ENCODE measurements around the gene VEPH1. TPM values are rescaled to one million over a fixed set of nuclear protein-coding genes. Genes with fewer than 3 reads are reported as not detected.

The VEPH1 gene
- total RNA-seq, 1 experiment from 2014 or later = 3.3 TPM

DNA sequence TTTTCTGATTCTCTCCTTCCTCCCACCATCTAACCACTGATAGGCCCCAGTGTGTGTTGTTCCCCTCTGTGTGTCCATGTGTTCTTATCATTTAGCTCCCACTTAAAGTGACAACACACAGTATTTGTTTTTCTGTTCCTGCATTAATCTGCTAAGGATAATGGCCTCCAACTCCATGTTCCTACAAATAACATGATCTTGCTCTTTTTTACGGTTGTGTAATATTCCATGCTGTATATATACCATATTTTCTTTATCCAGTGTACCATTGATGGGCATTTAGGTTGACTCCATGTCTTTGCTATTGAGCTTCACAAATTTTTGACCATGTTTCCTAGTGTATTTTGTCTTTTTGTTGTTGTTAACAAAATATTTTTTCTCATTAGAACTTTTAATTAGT is 30.6 kb downstream of the VEPH1 start:
- Histone ChIP-seq H3K4me3 (ENCODE audit: insufficient read depth, low read depth, low read length) (no peak overlapping the region), H3K27me3 (ENCODE audit: control insufficient read depth, insufficient read depth, low read length) (no peaks in the 10 kb centered on the region), H3K36me3 (replicated peaks; ENCODE audit: control insufficient read depth, insufficient read depth, low read length) (no peaks in the 10 kb centered on the region)
- no peak for DNase-seq

- Histone ChIP-seq H3K27me3 (ENCODE audit: control insufficient read depth, insufficient read depth, low read length) (no peaks in the 10 kb centered on the region), H3K4me3 (ENCODE audit: insufficient read depth, low read depth, low read length) (no peak overlapping the region), H3K36me3 (replicated peaks; ENCODE audit: control insufficient read depth, insufficient read depth, low read length) (no peaks in the 10 kb centered on the region)
- DNase-seq = no peak
These were observed 32.2 kb downstream of the VEPH1 start for GRCh38 chr3:157471064-157471463.

DNA sequence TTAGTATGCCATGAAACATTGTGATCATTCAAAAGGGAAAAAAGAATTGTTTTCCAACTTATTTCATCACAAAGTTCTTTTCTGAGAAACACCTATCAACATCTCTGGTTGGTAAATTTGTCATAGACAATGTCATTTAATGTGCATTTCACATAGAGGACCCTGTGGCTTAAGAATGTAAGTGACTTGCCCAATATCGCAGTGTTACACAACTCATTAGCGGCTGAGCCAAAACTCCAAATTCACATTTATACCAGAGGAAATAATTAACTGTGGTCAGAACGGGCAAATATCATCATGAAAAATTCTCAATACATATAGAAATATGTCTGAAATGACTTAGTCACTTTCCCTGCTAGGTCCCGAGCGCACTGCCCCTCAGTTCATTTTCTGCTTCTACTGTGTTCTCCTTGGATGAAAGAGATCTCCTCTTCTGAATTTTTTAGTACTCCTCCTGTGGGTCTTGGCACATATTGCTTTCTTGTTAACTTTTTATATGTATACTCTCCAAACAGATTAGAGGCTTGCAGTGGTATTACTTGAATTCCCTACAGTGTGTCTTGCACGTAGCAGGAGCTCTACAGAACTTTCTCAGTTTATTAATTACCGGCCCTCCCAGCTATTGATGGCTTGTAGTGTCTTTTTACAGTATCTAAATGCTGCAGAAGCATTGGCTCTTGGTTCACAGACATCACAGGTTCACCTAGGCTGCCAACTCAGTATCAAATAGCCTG is 33.5 kb downstream of the VEPH1 start:
- Histone ChIP-seq H3K27me3 (ENCODE audit: control insufficient read depth, insufficient read depth, low read length) (no peaks in the 10 kb centered on the region), H3K4me3 (ENCODE audit: insufficient read depth, low read depth, low read length) (no peak overlapping the region), H3K36me3 (replicated peaks; ENCODE audit: control insufficient read depth, insufficient read depth, low read length) (no peaks in the 10 kb centered on the region)
- no peak for DNase-seq

DNA sequence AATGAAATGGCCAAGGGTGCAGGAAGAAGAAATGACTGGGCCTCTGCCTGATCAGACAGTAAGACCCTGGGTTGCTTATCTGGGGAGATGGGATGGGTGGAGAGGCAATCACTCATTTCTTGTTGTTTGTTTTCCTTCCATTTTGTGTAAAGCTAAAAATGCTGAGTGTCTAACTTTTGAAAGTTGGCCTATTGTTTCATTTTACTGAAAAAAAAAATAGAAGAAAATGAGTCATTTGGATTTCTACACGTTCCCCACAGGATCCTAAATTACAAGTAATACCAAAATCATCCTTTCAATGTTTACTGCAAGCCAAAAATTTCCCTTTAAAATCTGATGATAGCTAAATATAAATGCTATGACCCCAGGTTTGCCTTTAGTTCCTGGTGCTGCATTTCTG is 36.0 kb downstream of the VEPH1 start:
- Histone ChIP-seq H3K27me3 (ENCODE audit: control insufficient read depth, insufficient read depth, low read length) (no peaks in the 10 kb centered on the region), H3K4me3 (ENCODE audit: insufficient read depth, low read depth, low read length) (no peak overlapping the region)
- DNase-seq = no peak

GRCh38 chr3:157465741-157466140 is 37.5 kb downstream of the VEPH1 start:
- H3K4me3 ChIP-seq (ENCODE audit: insufficient read depth, low read depth, low read length) = no peak overlapping the region
- no peak for DNase-seq
- H3K27me3 ChIP-seq (ENCODE audit: control insufficient read depth, insufficient read depth, low read length) = no peaks in the 10 kb centered on the region
- H3K36me3 ChIP-seq (replicated peaks; ENCODE audit: control insufficient read depth, insufficient read depth, low read length) = no peaks in the 10 kb centered on the region

More for the DNA sequence above, 36.0 kb downstream of the VEPH1 start:
- no peaks in the 10 kb centered on the region for H3K36me3 ChIP-seq (replicated peaks; ENCODE audit: control insufficient read depth, insufficient read depth, low read length)

DNA sequence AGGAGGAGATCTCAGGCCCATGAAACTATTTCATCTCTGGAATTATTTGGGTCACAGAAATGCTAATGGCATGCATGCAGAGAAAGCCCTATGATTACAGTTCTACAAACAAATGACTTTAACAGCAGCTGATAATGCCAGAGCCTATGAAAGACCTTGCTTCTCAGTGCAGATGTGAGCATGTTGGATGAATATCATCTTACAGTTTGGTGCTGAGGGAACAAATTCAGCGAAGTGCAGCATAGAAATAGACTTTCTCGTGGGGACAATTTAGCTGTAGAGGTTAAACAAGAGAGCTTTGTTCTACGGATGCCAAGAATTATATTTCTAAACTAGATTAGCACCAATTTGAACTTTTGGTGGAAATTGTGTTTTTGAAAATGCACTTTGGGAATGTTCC is 38.9 kb downstream of the VEPH1 start:
- Histone ChIP-seq H3K27me3 (ENCODE audit: control insufficient read depth, insufficient read depth, low read length) (no peaks in the 10 kb centered on the region), H3K36me3 (replicated peaks; ENCODE audit: control insufficient read depth, insufficient read depth, low read length) (no peaks in the 10 kb centered on the region), H3K4me3 (ENCODE audit: insufficient read depth, low read depth, low read length) (no peak overlapping the region)
- DNase-seq = no peak

- DNase-seq = no peak
- Histone ChIP-seq H3K4me3 (ENCODE audit: insufficient read depth, low read depth, low read length) (no peak overlapping the region), H3K27me3 (ENCODE audit: control insufficient read depth, insufficient read depth, low read length) (no peaks in the 10 kb centered on the region), H3K36me3 (replicated peaks; ENCODE audit: control insufficient read depth, insufficient read depth, low read length) (no peaks in the 10 kb centered on the region)
These were observed 39.4 kb downstream of the VEPH1 start for GRCh38 chr3:157463816-157464215.

DNA sequence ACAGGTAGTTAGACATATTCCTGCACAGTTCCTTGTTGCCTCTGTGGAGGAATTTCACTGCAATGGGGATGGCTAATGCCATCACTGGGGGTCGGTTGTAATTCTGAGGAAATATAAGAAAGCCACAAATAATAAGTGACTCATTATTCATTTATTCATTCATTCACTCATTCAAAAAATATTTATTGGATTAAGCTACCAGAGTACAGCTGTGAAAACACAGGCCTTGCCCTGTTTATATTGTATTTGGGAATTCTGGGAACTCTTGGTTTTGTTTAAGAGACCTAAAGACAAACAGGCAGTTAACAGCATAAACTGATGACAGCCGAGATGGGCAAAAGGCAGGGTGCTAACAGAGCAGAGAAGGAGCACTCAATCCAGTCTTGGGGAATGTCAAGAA is 43.0 kb downstream of the VEPH1 start:
- DNase-seq = no peak
- Histone ChIP-seq H3K36me3 (replicated peaks; ENCODE audit: control insufficient read depth, insufficient read depth, low read length) (no peaks in the 10 kb centered on the region), H3K27me3 (ENCODE audit: control insufficient read depth, insufficient read depth, low read length) (no peaks in the 10 kb centered on the region), H3K4me3 (ENCODE audit: insufficient read depth, low read depth, low read length) (no peak overlapping the region)

GRCh38 chr3:157459706-157460105 is 43.5 kb downstream of the VEPH1 start:
- H3K4me3 ChIP-seq (ENCODE audit: insufficient read depth, low read depth, low read length) = no peak overlapping the region
- no peak for DNase-seq
- no peaks in the 10 kb centered on the region for H3K27me3 ChIP-seq (ENCODE audit: control insufficient read depth, insufficient read depth, low read length)
- no peaks in the 10 kb centered on the region for H3K36me3 ChIP-seq (replicated peaks; ENCODE audit: control insufficient read depth, insufficient read depth, low read length)

DNA sequence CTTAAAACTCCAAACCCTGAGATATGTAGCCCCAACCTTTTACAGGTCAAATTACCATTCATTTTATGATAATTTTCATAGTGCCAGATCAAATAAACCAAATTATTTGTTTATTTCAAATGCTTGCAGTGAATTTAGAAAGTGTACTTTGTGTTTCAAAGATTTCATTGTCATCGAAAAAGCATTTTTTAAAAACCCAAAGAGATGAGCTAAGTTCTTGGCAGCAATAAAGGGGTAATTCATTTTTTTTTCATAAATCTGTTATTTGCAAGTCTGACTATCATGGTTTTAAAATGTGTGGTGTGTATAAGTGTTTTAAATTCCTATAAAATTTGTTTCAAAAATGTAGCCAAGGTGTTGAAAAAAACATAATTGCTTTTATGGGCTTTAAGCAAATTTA is 49.4 kb downstream of the VEPH1 start:
- H3K27me3 ChIP-seq (ENCODE audit: control insufficient read depth, insufficient read depth, low read length) = no peaks in the 10 kb centered on the region
- DNase-seq = no peak
- H3K4me3 ChIP-seq (ENCODE audit: insufficient read depth, low read depth, low read length) = no peak overlapping the region
- no peaks in the 10 kb centered on the region for H3K36me3 ChIP-seq (replicated peaks; ENCODE audit: control insufficient read depth, insufficient read depth, low read length)

DNA sequence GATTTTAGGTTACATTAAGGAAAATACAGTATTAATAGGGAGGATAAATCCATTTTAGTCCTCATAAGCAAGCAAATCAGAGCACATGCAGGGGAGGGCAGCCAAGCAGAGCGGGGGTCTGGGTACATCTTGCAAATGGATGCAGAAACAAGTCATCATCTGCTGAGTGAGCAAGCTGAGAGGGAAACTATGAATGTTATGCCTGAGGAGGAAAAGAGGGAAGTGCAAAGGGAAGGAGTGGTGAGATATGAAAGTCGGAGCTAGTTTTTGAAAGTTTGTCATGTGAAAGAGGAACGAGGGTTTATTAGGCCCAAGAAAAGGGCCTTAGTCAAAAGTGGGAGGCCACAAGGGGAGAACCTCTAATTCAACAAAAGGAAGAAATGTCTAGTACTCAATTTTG is 51.1 kb downstream of the VEPH1 start:
- H3K27me3 ChIP-seq (ENCODE audit: control insufficient read depth, insufficient read depth, low read length) = no peaks in the 10 kb centered on the region
- no peak for DNase-seq
- H3K36me3 ChIP-seq (replicated peaks; ENCODE audit: control insufficient read depth, insufficient read depth, low read length) = no peaks in the 10 kb centered on the region
- H3K4me3 ChIP-seq (ENCODE audit: insufficient read depth, low read depth, low read length) = no peak overlapping the region

- no peak overlapping the region for H3K4me3 ChIP-seq (ENCODE audit: insufficient read depth, low read depth, low read length)
- H3K36me3 ChIP-seq (replicated peaks; ENCODE audit: control insufficient read depth, insufficient read depth, low read length) = no peaks in the 10 kb centered on the region
- no peak for DNase-seq
- no peaks in the 10 kb centered on the region for H3K27me3 ChIP-seq (ENCODE audit: control insufficient read depth, insufficient read depth, low read length)
These were observed 56.1 kb downstream of the VEPH1 start for GRCh38 chr3:157447026-157447694.

- H3K36me3 ChIP-seq (replicated peaks; ENCODE audit: control insufficient read depth, insufficient read depth, low read length) = no peaks in the 10 kb centered on the region
- no peaks in the 10 kb centered on the region for H3K27me3 ChIP-seq (ENCODE audit: control insufficient read depth, insufficient read depth, low read length)
- no peak for DNase-seq
- H3K4me3 ChIP-seq (ENCODE audit: insufficient read depth, low read depth, low read length) = no peak overlapping the region
These were observed 57.4 kb downstream of the VEPH1 start for GRCh38 chr3:157445857-157446256.

DNA sequence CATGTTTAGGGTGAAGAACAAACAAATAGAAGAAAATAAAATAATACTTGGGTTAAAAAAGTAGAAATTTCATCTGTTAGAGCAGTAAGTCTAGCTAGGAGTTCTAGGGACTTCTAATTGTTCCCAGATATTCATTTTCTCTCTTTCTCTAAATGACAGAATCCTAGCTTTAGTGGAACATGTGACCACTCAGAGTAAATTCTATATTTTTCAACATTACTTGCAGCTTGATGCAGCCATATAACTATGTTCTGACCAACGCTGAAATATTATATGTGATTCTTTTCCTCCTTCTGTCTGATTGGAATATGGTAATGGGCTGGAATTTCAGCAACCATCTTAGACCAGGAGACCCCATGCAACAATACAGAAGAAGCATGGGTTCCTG is 58.4 kb downstream of the VEPH1 start:
- DNase-seq = no peak
- Histone ChIP-seq H3K27me3 (ENCODE audit: control insufficient read depth, insufficient read depth, low read length) (no peaks in the 10 kb centered on the region), H3K36me3 (replicated peaks; ENCODE audit: control insufficient read depth, insufficient read depth, low read length) (no peaks in the 10 kb centered on the region), H3K4me3 (ENCODE audit: insufficient read depth, low read depth, low read length) (no peak overlapping the region)

DNA sequence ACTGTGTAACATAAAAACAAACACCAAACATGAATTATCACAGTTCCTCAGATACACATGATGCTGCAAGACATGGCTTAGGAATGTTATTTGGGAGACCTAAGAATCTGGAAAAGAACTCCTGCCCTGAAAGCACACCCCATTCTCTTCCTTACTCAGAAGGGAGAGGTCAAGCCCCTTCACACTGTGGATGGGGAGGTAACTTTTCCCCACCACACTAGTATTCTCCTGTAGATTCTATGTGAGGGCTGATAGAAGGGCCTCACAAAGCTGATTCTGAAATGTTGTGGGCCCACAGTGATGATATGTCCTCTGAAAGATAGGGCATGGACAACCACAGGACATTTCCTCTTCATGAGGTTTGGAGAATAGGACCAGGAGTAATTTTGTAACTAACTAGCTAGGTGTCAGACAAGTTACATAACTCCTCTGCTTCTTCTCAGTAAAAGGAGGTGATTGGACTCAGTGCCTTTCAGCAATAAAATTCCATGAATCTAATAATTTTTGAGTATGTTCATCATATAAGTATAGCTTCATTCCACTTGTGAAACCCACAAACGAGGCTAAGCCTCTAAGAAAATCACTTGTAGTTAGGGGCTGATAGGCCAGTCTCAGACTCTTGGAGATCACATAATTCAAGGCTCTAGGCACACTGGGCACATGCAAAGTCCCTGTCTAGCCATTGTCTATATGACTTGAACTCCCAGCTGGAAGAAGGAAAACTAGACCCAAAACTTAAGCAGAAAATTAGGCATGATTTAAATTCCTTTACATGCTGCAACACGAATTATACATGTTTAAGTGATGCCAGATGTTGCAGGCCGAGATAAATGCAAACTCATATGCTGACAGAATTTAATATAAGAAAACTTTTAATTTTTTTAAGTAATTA is 59.1 kb downstream of the VEPH1 start:
- no peaks in the 10 kb centered on the region for H3K36me3 ChIP-seq (replicated peaks; ENCODE audit: control insufficient read depth, insufficient read depth, low read length)
- no peak overlapping the region for H3K4me3 ChIP-seq (ENCODE audit: insufficient read depth, low read depth, low read length)
- H3K27me3 ChIP-seq (ENCODE audit: control insufficient read depth, insufficient read depth, low read length) = peaks cover under 1% of the 10 kb centered on the region
- no peak for DNase-seq

Measured in H7 (cell line).